GM18909 (cell line): ENCODE measurements around the gene NEB.
"Not testable (repeated sequence)": the region's sequence is repeated elsewhere in the genome, so short reads cannot be mapped to it uniquely, and the experiment has no call there.

ENCODE experiments used
- ATAC-seq: cut with Tn5 transposase; IDR thresholded peaks from one replicate; pipeline ENCODE4 v1.9.1; 2021; ENCODE audit warnings: mild to moderate bottlenecking; ENCODE audit not compliant: unreplicated experiment, poor library complexity

The NEB gene

GRCh38 chr2:151655663-151656398 is 78.4 kb downstream of the NEB start:
- ATAC-seq: no peak

DNA sequence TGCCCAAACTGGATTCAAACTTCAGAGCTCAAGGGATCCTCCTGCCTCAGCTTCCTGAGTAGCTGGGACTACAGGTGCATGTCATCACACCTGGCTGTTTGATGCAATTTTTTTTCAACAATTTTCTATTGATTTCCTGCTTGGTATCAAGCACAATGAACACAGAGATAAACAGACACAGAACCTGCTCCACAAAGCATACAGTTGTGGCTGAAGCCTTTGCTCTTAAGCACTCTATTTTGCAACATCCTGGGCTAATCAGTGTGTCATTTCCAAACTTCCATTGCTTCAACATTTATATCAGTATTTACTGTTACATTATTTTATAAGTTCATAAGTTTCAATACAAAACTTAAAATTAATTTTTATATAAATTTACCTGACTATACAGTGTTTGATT is 79.4 kb downstream of the NEB start:
- no peak for ATAC-seq

DNA sequence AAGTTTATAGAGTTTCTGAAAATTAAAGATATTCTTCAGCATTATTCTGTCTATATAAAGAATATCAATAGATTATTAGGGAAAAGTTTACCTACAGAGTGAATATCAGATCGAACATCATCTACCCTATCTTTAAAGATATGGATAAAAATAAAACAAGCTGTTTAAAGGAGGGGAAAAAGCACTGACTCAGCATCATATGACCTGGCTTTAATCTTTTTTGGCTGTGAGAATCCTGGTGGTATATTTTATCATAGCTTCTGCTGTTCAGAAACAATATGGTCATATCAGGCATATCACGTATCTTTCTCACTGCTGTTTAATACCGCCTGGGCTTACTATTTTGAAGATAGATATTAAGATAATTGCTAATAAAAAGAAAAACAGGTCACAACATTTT is 80.2 kb downstream of the NEB start:
- ATAC-seq: no peak

- ATAC-seq: no peak
These were observed 83.0 kb downstream of the NEB start for GRCh38 chr2:151651274-151651673.

GRCh38 chr2:151650456-151650855 is 83.8 kb downstream of the NEB start:
- no peak for ATAC-seq

DNA sequence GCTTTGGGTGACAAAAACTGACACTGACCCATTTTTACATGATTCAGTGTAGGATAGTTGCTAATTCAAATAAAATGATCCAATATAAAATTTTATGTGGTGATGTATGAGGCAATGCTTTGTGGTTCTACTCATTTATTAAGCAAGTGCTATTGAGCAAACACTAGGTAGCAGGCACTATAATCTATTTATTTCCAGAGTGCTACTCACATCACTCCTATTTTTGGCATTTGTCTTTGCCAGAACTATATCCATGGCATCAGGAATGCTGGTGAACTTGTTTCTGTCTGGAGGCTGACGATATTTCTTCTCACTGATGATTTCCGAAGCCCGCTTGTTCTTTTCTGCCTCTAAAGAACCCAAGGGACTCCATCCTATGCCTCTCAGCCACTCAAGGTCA is 84.3 kb downstream of the NEB start:
- ATAC-seq: no peak

GRCh38 chr2:151649400-151649799 is 84.9 kb downstream of the NEB start:
- ATAC-seq: no peak

GRCh38 chr2:151646512-151646911 is 87.8 kb downstream of the NEB start:
- not testable (repeated sequence) for ATAC-seq

DNA sequence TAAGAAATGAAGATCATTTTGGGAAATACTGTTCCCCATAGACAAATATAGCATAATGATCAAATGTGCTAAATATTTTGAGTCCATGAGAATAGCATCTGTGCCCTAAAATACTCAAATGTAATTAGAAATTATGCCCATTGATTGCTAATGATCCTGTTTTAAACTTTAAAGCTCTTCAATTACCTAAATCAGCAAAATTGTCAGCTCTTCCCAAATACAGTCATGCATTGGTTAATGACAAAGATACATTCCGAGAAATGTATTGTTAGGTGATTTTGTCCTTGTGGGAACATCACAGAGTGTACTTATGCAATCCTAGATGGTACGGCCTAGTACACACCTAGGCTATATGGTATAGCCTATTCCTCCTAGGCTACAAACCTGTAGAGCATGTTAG is 89.7 kb downstream of the NEB start:
- no peak for ATAC-seq

- not testable (repeated sequence) for ATAC-seq
These were observed 92.4 kb downstream of the NEB start for GRCh38 chr2:151641895-151642294.

DNA sequence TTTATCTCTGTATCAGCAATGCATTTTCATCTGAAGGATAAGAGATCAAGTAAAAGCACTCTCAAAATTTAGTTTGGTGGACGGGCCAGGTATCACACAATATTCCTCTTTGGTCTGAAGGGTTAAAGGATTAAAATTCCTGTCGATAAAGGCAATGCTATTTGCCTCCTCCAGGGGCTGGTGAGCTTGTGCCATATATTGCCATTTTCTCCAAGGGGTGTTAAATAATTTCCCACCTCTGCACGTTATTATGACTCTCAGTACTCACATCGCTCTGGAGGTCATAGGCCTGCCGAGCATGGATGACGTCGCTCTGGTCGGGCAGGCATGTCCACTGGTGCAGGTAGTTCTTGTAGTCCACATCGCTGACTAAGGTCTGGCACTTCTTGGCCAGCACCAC is 94.2 kb downstream of the NEB start:
- ATAC-seq: no peak

DNA sequence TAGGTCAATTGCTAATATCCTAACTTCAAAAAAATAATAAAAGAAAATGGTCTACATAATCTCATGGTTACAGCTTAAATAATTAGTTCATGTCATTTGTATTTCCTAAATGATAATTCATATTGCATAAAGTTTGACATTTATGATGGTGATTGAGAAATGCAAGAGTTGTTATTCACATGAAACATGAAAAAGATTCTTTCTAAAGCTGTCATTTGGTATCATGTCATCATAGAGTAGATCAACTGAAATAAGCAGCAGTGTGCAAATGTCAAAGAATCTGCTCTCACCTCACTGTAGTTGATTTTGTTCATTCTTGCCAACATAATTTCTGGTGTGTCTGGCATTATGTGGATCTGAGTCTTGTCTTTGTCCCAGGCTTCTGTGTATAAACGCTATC is 95.3 kb downstream of the NEB start:
- no peak for ATAC-seq

DNA sequence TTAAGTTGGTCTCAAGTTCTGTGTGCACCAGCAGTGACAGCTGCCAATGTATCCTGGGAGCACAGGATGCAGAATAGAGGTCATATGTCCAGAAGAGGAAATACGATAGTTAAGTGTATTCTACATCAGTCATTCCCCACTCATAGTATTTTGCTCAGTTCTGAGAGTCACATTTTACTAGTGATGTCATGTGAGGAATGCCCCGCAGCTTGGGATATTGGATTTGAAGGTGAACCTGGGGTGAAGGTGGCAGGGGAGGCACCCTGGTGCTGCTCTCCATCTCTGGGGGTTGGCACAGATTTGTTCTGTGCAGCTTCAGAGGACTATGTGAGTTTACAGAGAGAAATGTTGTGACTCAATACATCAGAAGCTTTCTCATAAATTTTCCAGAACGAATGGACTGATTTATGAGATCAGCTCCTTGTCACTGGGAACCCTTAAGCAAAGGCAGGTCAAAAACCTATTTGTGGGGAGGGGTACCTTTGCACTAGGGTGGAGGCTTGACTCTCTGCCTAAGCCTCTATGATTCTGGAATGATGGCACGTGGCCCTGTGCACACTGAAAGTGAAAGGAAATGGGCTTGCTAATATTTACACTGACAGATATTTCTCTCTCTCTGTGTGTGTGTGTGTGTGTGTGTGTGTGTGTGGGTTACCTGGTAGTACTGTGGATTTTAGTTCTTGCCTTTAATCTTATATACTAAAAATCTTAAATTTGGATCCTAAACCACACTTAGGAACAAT is 95.9 kb downstream of the NEB start:
- peak; percentile 81 for ATAC-seq

DNA sequence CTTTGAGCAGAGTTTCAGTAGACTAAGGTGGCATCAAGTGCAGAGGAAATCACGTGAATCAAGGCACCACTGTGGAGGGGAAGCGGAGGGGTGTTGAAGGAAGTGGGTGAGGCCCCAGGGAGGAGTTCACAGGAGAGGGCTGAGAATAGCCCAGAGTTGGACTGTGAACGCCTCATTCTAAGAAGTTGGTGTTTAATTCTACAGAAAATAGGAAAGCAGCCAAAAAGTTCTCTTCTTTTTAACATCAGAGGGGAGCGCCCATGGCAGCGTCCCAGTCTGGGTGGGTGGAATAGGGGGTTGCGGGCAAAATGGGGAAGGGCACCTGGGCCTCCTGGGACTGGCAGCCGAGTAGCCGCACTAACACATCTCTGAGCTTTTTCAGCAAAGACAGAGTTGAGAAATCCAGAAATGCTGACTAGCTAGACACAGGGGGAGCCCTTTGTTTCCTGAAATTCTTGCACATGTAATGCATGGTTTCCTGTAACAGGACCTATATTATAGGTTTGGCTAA is 97.0 kb downstream of the NEB start:
- ATAC-seq: peak; percentile 80

DNA sequence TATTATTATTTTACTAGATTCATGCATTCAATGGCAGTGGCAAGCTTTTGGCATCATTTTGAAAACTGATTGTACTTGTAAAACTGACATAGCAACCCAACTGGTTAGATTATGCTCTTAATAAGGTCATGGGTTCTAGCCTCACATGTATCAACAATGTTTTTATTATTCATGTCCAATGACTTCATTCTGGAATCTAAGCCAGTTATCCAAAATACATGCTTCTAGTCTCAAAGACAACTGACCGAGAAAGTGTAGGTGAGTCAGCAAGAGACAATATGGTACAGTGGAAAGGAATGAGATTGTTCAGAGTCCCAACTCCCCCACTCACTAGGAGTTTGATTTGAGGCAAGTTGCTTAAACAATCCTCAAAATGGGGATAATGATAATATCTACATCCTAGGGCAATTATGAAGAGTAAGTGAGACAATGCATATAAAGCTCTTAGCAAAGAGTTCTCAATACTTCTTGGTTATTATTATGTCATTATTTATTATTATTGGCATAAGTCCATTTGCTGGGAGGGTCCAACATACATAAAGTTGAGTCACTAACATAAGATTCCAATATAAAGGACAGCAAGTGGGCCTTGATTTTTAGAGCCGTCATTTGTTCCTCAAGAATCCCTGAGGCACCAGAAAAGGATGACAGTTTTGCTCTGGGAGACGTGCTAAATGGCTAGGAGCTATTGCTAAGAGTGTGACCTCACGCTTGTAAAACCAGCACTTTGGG is 99.4 kb downstream of the NEB start:
- no peak for ATAC-seq

- ATAC-seq: no peak
These were observed 101.2 kb downstream of the NEB start for GRCh38 chr2:151632993-151633565.

- ATAC-seq: no peak
These were observed 103.9 kb downstream of the NEB start for GRCh38 chr2:151630372-151630771.

GRCh38 chr2:151627353-151627752 is 106.9 kb downstream of the NEB start:
- ATAC-seq: no peak

DNA sequence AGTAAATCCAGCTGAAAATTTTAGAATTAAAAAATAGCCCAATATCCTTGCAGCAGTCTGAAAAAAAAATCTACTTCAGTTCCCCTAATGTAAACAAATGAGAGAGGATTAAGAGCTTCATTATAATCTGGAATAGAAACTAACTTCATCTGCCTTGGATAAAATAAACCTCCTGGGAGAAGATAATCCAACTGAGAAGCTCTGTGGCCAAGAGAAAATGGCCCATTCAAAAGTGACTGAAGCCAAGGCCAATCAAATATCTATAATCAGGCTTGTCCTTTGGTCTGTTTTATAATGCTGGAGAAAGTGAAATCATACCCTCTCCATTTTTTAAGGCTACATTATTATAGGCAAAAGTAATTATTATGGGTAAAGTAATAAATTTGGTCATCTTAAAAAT is 110.0 kb downstream of the NEB start:
- ATAC-seq: no peak

DNA sequence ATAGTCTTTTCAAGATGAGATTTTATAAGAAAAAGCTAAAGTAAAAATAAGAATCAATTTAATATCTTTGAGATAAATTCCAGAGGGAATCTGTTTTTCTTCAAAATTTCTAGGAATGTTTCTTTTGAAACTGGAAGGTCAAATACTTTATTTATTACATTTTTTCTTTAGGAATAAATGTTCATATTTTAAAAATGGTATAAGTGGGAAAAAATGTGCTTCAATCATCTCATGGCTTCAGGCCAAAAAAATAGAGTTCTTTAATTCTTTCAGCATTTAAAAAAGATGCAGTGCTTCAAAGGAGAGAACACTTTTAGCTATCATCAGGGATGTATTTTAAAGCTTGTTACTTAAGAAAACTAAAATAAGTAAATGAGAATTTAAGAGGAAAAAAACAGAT is 110.6 kb downstream of the NEB start:
- no peak for ATAC-seq

GRCh38 chr2:151620761-151621160 is 113.5 kb downstream of the NEB start:
- ATAC-seq: no peak
